ENCODE results near the gene EIF4G1.
"Not testable (repeated sequence)": the region's sequence is repeated elsewhere in the genome, so short reads cannot be mapped to it uniquely, and the experiment has no call there.

Gene EIF4G1, protein sequence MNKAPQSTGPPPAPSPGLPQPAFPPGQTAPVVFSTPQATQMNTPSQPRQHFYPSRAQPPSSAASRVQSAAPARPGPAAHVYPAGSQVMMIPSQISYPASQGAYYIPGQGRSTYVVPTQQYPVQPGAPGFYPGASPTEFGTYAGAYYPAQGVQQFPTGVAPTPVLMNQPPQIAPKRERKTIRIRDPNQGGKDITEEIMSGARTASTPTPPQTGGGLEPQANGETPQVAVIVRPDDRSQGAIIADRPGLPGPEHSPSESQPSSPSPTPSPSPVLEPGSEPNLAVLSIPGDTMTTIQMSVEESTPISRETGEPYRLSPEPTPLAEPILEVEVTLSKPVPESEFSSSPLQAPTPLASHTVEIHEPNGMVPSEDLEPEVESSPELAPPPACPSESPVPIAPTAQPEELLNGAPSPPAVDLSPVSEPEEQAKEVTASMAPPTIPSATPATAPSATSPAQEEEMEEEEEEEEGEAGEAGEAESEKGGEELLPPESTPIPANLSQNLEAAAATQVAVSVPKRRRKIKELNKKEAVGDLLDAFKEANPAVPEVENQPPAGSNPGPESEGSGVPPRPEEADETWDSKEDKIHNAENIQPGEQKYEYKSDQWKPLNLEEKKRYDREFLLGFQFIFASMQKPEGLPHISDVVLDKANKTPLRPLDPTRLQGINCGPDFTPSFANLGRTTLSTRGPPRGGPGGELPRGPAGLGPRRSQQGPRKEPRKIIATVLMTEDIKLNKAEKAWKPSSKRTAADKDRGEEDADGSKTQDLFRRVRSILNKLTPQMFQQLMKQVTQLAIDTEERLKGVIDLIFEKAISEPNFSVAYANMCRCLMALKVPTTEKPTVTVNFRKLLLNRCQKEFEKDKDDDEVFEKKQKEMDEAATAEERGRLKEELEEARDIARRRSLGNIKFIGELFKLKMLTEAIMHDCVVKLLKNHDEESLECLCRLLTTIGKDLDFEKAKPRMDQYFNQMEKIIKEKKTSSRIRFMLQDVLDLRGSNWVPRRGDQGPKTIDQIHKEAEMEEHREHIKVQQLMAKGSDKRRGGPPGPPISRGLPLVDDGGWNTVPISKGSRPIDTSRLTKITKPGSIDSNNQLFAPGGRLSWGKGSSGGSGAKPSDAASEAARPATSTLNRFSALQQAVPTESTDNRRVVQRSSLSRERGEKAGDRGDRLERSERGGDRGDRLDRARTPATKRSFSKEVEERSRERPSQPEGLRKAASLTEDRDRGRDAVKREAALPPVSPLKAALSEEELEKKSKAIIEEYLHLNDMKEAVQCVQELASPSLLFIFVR (N-terminal part only)

DNA sequence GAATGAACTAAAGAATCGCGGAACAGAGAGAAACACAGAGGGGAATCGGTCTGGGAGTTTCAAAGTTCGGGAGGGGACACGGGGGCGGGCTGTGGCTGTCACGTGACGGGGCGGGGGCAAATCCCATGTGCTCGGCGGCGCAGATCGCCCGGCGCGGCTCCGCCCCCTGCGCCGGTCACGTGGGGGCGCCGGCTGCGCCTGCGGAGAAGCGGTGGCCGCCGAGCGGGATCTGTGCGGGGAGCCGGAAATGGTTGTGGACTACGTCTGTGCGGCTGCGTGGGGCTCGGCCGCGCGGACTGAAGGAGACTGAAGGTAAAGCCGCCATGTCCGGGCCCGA is at the start of gene EIF4G1:
Gene EIF4G1, plus strand, starts transcription at position 244 of the 337 bp plus-strand sequence. CDS start 1,191 bp downstream, outside the sequence.
- peak within 1 kb of the TSS; percentile 92 for H3K4me3 ChIP-seq (ENCODE audit: low read length in 2 of 2)
- peak within 1 kb of the TSS; percentile 98 for H3K27ac ChIP-seq (ENCODE audit: low read length)
- H3K36me3 ChIP-seq (ENCODE audit: control insufficient read depth in 2 of 2, insufficient read depth in 2 of 2, low read length in 2 of 2): peaks cover 3 to 13% of the 10 kb centered on the region in 2 donors
- H3K9ac ChIP-seq (ENCODE audit: low read length in 2 of 2): peak within 1 kb of the TSS; percentile 98 to 99
- peaks cover 28% of the 10 kb centered on the region for H3K4me1 ChIP-seq (ENCODE audit: control insufficient read depth, insufficient read depth, low read length)
- no peaks in the 10 kb centered on the region for H3K27me3 ChIP-seq (ENCODE audit: control insufficient read depth in 1 of 2, insufficient read depth in 2 of 2, low read length in 2 of 2)
- H3K9me3 ChIP-seq (ENCODE audit: control insufficient read depth in 2 of 2, low read length in 2 of 2): no peaks in the 10 kb centered on the region

DNA sequence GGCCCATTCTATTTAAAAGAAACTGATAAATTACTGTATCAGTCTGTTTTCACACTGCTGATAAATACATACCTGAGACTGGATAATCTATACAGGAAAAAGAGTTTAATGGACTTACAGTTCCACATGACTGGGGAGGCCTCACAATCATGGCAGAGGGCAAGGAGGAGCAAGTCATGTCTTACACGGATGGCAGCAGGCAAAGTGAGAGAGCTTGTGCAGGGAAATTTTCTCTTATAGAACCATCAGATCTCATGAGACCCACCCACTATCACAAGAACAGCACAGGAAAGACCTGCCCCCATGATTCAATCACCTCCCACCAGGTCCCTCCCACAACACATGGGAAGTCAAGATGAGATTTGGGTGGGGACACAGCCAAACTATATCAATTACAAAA is 47.2 kb upstream of the EIF4G1 start:
- not testable (repeated sequence) for H3K27ac ChIP-seq (ENCODE audit: low read length); H3K4me3 ChIP-seq (ENCODE audit: low read length in 2 of 2); H3K9ac ChIP-seq (ENCODE audit: low read length in 2 of 2); H3K4me1 ChIP-seq (ENCODE audit: control insufficient read depth, insufficient read depth, low read length); H3K9me3 ChIP-seq (ENCODE audit: control insufficient read depth in 2 of 2, low read length in 2 of 2); H3K36me3 ChIP-seq (ENCODE audit: control insufficient read depth in 2 of 2, insufficient read depth in 2 of 2, low read length in 2 of 2)
- H3K27me3 ChIP-seq (ENCODE audit: control insufficient read depth in 1 of 2, insufficient read depth in 2 of 2, low read length in 2 of 2): peaks cover 12 to 18% of the 10 kb centered on the region in 2 donors

- no peak overlapping the region for H3K4me3 ChIP-seq (ENCODE audit: low read length in 2 of 2)
- H3K9me3 ChIP-seq (ENCODE audit: control insufficient read depth in 2 of 2, low read length in 2 of 2): no peaks in the 10 kb centered on the region
- peaks cover 3% of the 10 kb centered on the region for H3K4me1 ChIP-seq (ENCODE audit: control insufficient read depth, insufficient read depth, low read length)
- H3K9ac ChIP-seq (ENCODE audit: low read length in 2 of 2): no peak overlapping the region
- no peaks in the 10 kb centered on the region for H3K36me3 ChIP-seq (ENCODE audit: control insufficient read depth in 2 of 2, insufficient read depth in 2 of 2, low read length in 2 of 2)
- peaks cover 21 to 25% of the 10 kb centered on the region in 2 donors for H3K27me3 ChIP-seq (ENCODE audit: control insufficient read depth in 1 of 2, insufficient read depth in 2 of 2, low read length in 2 of 2)
- H3K27ac ChIP-seq (ENCODE audit: low read length): no peak overlapping the region
Measured at GRCh38 chr3:184272269-184272668, 42.1 kb upstream of the EIF4G1 start.

DNA sequence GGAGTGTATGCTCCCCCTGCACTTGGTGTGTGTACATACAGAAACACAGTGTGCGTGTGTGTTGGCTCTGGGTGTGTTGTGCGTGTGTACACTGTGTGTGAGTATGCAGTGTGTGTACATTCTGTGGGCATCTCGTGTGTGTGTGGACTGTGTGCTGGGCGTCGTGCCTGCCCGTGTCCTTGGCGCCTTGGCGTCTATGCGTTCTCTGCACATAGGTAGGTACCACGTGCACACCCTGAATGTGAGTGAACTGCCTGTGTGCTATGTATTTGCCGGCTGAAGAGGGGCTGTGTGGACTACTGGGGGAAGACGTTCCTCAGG is 39.1 kb upstream of the EIF4G1 start:
- Histone ChIP-seq H3K4me1 (ENCODE audit: control insufficient read depth, insufficient read depth, low read length) (peaks cover 3% of the 10 kb centered on the region), H3K27me3 (ENCODE audit: control insufficient read depth in 1 of 2, insufficient read depth in 2 of 2, low read length in 2 of 2) (peaks cover 21 to 28% of the 10 kb centered on the region in 2 donors), H3K36me3 (ENCODE audit: control insufficient read depth in 2 of 2, insufficient read depth in 2 of 2, low read length in 2 of 2) (no peaks in the 10 kb centered on the region), H3K4me3 (ENCODE audit: low read length in 2 of 2) (no peak overlapping the region), H3K9ac (ENCODE audit: low read length in 2 of 2) (no peak overlapping the region), H3K9me3 (ENCODE audit: control insufficient read depth in 2 of 2, low read length in 2 of 2) (no peaks in the 10 kb centered on the region), H3K27ac (ENCODE audit: low read length) (no peak overlapping the region)

- no peaks in the 10 kb centered on the region for H3K36me3 ChIP-seq (ENCODE audit: control insufficient read depth in 2 of 2, insufficient read depth in 2 of 2, low read length in 2 of 2)
- no peak within 1 kb of the TSS for H3K27ac ChIP-seq (ENCODE audit: low read length)
- peaks cover 21 to 28% of the 10 kb centered on the region in 2 donors for H3K27me3 ChIP-seq (ENCODE audit: control insufficient read depth in 1 of 2, insufficient read depth in 2 of 2, low read length in 2 of 2)
- no peak within 1 kb of the TSS for H3K4me3 ChIP-seq (ENCODE audit: low read length in 2 of 2)
- H3K4me1 ChIP-seq (ENCODE audit: control insufficient read depth, insufficient read depth, low read length): peaks cover 3% of the 10 kb centered on the region
- H3K9me3 ChIP-seq (ENCODE audit: control insufficient read depth in 2 of 2, low read length in 2 of 2): no peaks in the 10 kb centered on the region
- H3K9ac ChIP-seq (ENCODE audit: low read length in 2 of 2): no peak within 1 kb of the TSS
Measured at GRCh38 chr3:184275961-184276910, 38.2 kb upstream of the EIF4G1 start, which contains the start of gene ECE2. Gene ECE2, plus strand, starts transcription at chr3:184276022. Its CDS starts 132 bp downstream, at chr3:184276154.

DNA sequence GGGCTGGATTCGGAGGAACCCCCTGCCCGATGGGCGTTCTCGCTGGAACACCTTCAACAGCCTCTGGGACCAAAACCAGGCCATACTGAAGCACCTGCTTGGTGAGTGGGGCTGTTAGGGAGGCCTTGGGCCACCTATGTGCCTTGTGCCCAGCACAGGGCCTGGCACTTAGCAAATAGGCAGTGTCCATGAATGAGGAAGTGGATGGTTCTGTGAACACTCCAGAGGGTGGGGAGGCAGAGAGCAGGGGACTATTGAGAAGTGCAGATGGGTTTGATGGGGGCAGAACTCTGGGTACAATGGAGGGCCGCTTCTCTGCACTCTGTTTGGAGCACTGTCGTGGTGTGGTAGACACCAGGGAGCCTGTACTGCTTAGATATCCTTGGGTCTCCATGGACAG is 37.0 kb upstream of the EIF4G1 start:
- Histone ChIP-seq H3K4me1 (ENCODE audit: control insufficient read depth, insufficient read depth, low read length) (peaks cover 3% of the 10 kb centered on the region), H3K9ac (ENCODE audit: low read length in 2 of 2) (no peak overlapping the region), H3K27ac (ENCODE audit: low read length) (no peak overlapping the region), H3K9me3 (ENCODE audit: control insufficient read depth in 2 of 2, low read length in 2 of 2) (no peaks in the 10 kb centered on the region), H3K27me3 (ENCODE audit: control insufficient read depth in 1 of 2, insufficient read depth in 2 of 2, low read length in 2 of 2) (peaks cover 21 to 28% of the 10 kb centered on the region in 2 donors), H3K4me3 (ENCODE audit: low read length in 2 of 2) (no peak overlapping the region), H3K36me3 (ENCODE audit: control insufficient read depth in 2 of 2, insufficient read depth in 2 of 2, low read length in 2 of 2) (no peaks in the 10 kb centered on the region)

DNA sequence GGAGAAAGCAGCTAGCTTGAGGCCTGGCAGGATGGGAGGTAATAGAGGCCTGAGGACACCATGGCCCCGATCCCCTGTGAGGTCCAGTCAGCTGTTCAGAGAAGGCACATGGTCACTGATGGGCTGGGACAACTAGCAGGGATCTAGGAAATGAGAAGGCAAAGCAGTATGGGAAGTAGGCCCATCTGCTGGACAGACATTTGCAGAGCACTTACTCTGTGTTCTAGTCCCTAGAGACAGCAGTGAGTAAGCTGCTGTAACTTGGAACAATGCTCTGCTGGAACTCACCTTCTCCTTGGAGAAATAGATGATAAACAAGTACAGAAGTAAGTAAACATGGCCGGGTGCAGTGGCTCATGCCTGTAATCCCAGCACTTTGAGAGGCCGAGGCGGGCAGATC is 31.5 kb upstream of the EIF4G1 start:
- H3K36me3 ChIP-seq (ENCODE audit: control insufficient read depth in 2 of 2, insufficient read depth in 2 of 2, low read length in 2 of 2): no peaks in the 10 kb centered on the region
- peaks cover 0 to 4% of the 10 kb centered on the region in 2 donors for H3K27me3 ChIP-seq (ENCODE audit: control insufficient read depth in 1 of 2, insufficient read depth in 2 of 2, low read length in 2 of 2)
- no peaks in the 10 kb centered on the region for H3K4me1 ChIP-seq (ENCODE audit: control insufficient read depth, insufficient read depth, low read length)
- H3K4me3 ChIP-seq (ENCODE audit: low read length in 2 of 2): no peak overlapping the region
- no peak overlapping the region for H3K9ac ChIP-seq (ENCODE audit: low read length in 2 of 2)
- H3K9me3 ChIP-seq (ENCODE audit: control insufficient read depth in 2 of 2, low read length in 2 of 2): no peaks in the 10 kb centered on the region
- H3K27ac ChIP-seq (ENCODE audit: low read length): no peak overlapping the region

GRCh38 chr3:184283681-184284080 is 30.7 kb upstream of the EIF4G1 start:
- Histone ChIP-seq H3K27ac (ENCODE audit: low read length) (no peak overlapping the region), H3K9ac (ENCODE audit: low read length in 2 of 2) (no peak overlapping the region), H3K9me3 (ENCODE audit: control insufficient read depth in 2 of 2, low read length in 2 of 2) (no peaks in the 10 kb centered on the region), H3K27me3 (ENCODE audit: control insufficient read depth in 1 of 2, insufficient read depth in 2 of 2, low read length in 2 of 2) (peaks cover 0 to 4% of the 10 kb centered on the region in 2 donors), H3K4me3 (ENCODE audit: low read length in 2 of 2) (no peak overlapping the region), H3K4me1 (ENCODE audit: control insufficient read depth, insufficient read depth, low read length) (no peaks in the 10 kb centered on the region), H3K36me3 (ENCODE audit: control insufficient read depth in 2 of 2, insufficient read depth in 2 of 2, low read length in 2 of 2) (no peaks in the 10 kb centered on the region)

- no peaks in the 10 kb centered on the region for H3K36me3 ChIP-seq (ENCODE audit: control insufficient read depth in 2 of 2, insufficient read depth in 2 of 2, low read length in 2 of 2)
- H3K27me3 ChIP-seq (ENCODE audit: control insufficient read depth in 1 of 2, insufficient read depth in 2 of 2, low read length in 2 of 2): peaks cover 0 to 4% of the 10 kb centered on the region in 2 donors
- no peaks in the 10 kb centered on the region for H3K9me3 ChIP-seq (ENCODE audit: control insufficient read depth in 2 of 2, low read length in 2 of 2)
- no peak overlapping the region for H3K4me3 ChIP-seq (ENCODE audit: low read length in 2 of 2)
- no peak overlapping the region for H3K27ac ChIP-seq (ENCODE audit: low read length)
- no peak overlapping the region for H3K9ac ChIP-seq (ENCODE audit: low read length in 2 of 2)
- no peaks in the 10 kb centered on the region for H3K4me1 ChIP-seq (ENCODE audit: control insufficient read depth, insufficient read depth, low read length)
Measured at GRCh38 chr3:184284696-184285095, 29.7 kb upstream of the EIF4G1 start.

Measured in stomach smooth muscle (tissue), 2 donors.